SK-N-SH treated with all-trans-retinoic acid at 6 μM for 48 hours (cell line): ENCODE measurements around the gene CBLIF.
"Not testable (repeated sequence)": the region's sequence is repeated elsewhere in the genome, so short reads cannot be mapped to it uniquely, and the experiment has no call there.

Experiments used
- ATAC-seq: fragments of 200-7000 bp; cut with Tn5 transposase; 3 replicates; pipeline ENCODE4 v1.9.1; 2020; ENCODE audit warnings: mild to moderate bottlenecking, moderate library complexity
- BACH2 ChIP-seq: fragments of 250-450 bp; sonication (Bioruptor Pico); IDR thresholded peaks from 2 replicates; pipeline ENCODE4 v1.9.0; 2021; ENCODE audit warnings: mild to moderate bottlenecking, borderline replicate concordance
- CSDC2 ChIP-seq: fragments of 250-450 bp; sonication (Bioruptor Pico); IDR thresholded peaks from 2 replicates; pipeline ENCODE4 v1.5.0; 2020; ENCODE audit warnings: mild to moderate bottlenecking, moderate library complexity
- CSRNP3 ChIP-seq: fragments of 250-450 bp; sonication (Bioruptor Pico); IDR thresholded peaks from 2 replicates; pipeline ENCODE4 v1.5.1; 2021; ENCODE audit warnings: mild to moderate bottlenecking, moderate library complexity
- GLIS3 ChIP-seq: fragments of 250-450 bp; sonication (Bioruptor Pico); IDR thresholded peaks from 2 replicates; pipeline ENCODE4 v1.5.0; 2020; ENCODE audit warnings: mild to moderate bottlenecking, moderate library complexity
- ISL1 ChIP-seq: fragments of 250-450 bp; sonication (Bioruptor Pico); IDR thresholded peaks from 2 replicates; pipeline ENCODE4 v2.1.2; 2022; ENCODE audit warnings: mild to moderate bottlenecking, moderate library complexity
- OSR1 ChIP-seq: fragments of 250-450 bp; sonication (Bioruptor Pico); IDR thresholded peaks from 2 replicates; pipeline ENCODE4 v1.8.0; 2022; ENCODE audit warnings: moderate library complexity, mild to moderate bottlenecking, inconsistent platforms
- PATZ1 ChIP-seq: fragments of 250-450 bp; sonication (Bioruptor Pico); IDR thresholded peaks from 2 replicates; pipeline ENCODE4 v1.8.0; 2020; ENCODE audit warnings: mild to moderate bottlenecking, moderate library complexity, borderline replicate concordance
- POU6F1 ChIP-seq: fragments of 250-450 bp; sonication (Bioruptor Pico); IDR thresholded peaks from 2 replicates; pipeline ENCODE4 v1.8.0; 2021; ENCODE audit warnings: low read depth, mild to moderate bottlenecking, moderate library complexity, borderline replicate concordance
- PPARA ChIP-seq: fragments of 250-450 bp; sonication (Bioruptor Pico); IDR thresholded peaks from 2 replicates; pipeline ENCODE4 v1.5.0; 2020; ENCODE audit warnings: mild to moderate bottlenecking, borderline replicate concordance
- SNAI2 ChIP-seq: fragments of 250-450 bp; sonication (Bioruptor Pico); IDR thresholded peaks from 2 replicates; pipeline ENCODE4 v1.5.0; 2020; ENCODE audit warnings: mild to moderate bottlenecking, moderate library complexity
- TCF4 ChIP-seq: fragments of 250-450 bp; sonication (Bioruptor Pico); IDR thresholded peaks from 2 replicates; pipeline ENCODE4 v1.8.0; 2021; ENCODE audit warnings: mild to moderate bottlenecking, moderate library complexity, borderline replicate concordance
- TOX ChIP-seq: fragments of 250-450 bp; sonication (Bioruptor Pico); IDR thresholded peaks from 2 replicates; pipeline ENCODE4 v1.8.0; 2021; ENCODE audit warnings: mild to moderate bottlenecking, moderate library complexity, borderline replicate concordance
- TSHZ2 ChIP-seq: fragments of 250-450 bp; sonication (Bioruptor Pico); IDR thresholded peaks from 2 replicates; pipeline ENCODE4 v1.5.0; 2020; ENCODE audit warnings: mild to moderate bottlenecking, moderate library complexity
- ZC3H10 ChIP-seq: fragments of 250-450 bp; sonication (Bioruptor Pico); IDR thresholded peaks from 2 replicates; pipeline ENCODE4 v1.5.1; 2021; ENCODE audit warnings: mild to moderate bottlenecking, moderate library complexity
- ZFP3 ChIP-seq: fragments of 250-450 bp; sonication (Bioruptor Pico); IDR thresholded peaks from 2 replicates; pipeline ENCODE4 v1.5.0; 2020; ENCODE audit warnings: mild to moderate bottlenecking, moderate library complexity
- ZFP30 ChIP-seq: fragments of 450-650 bp; formaldehyde crosslinking; IDR thresholded peaks from 2 replicates; pipeline ENCODE4 v1.5.0; 2022; ENCODE audit warnings: mild to moderate bottlenecking, moderate library complexity
- ZNF565 ChIP-seq: fragments of 450-650 bp; formaldehyde crosslinking; conservative IDR thresholded peaks from 2 replicates; pipeline ENCODE4 v1.5.0; 2020; ENCODE audit warnings: low read depth, mild to moderate bottlenecking, moderate library complexity
- ZNF70 ChIP-seq: fragments of 450-650 bp; formaldehyde crosslinking; IDR thresholded peaks from 2 replicates; pipeline ENCODE4 v1.5.0; 2020; ENCODE audit warnings: mild to moderate bottlenecking, moderate library complexity
- ZNF8 ChIP-seq: fragments of 450-650 bp; formaldehyde crosslinking; IDR thresholded peaks from 2 replicates; pipeline ENCODE4 v1.5.0; 2020; ENCODE audit warnings: mild to moderate bottlenecking, moderate library complexity

CBLIF gene

GRCh38 chr11:59845399-59845798 lies at the start of gene CBLIF:
TSS of gene CBLIF (minus strand) at chr11:59845499. CDS start at chr11:59845453, 46 bp downstream.
- no peak for ATAC-seq
- TF ChIP-seq PATZ1 (CRISPR knock-in tag) (no peak), OSR1 (CRISPR knock-in tag) (no peak), ZFP3 (no peak), PPARA (CRISPR knock-in tag) (no peak), CSRNP3 (CRISPR knock-in tag) (no peak), GLIS3 (no peak), ZC3H10 (CRISPR knock-in tag) (no peak), TSHZ2 (CRISPR knock-in tag) (no peak), CSDC2 (CRISPR knock-in tag) (no peak), TOX (CRISPR knock-in tag) (no peak), BACH2 (CRISPR knock-in tag) (no peak)
- TF ChIP-seq, all 23 proteins: peak for 0

- TF ChIP-seq TCF4 (CRISPR knock-in tag) (no peak), TSHZ2 (CRISPR knock-in tag) (no peak), OSR1 (CRISPR knock-in tag) (no peak), SNAI2 (CRISPR knock-in tag) (no peak), ZNF565 (CRISPR knock-in tag) (no peak)
Measured at GRCh38 chr11:59894616-59895015, 49.3 kb upstream of the CBLIF start.

GRCh38 chr11:59891781-59892181 lies 46.5 kb upstream of the CBLIF start:
- TF ChIP-seq POU6F1: no peak
- TF ChIP-seq ZNF565 (CRISPR knock-in tag): no peak
- no peak for TF ChIP-seq ZC3H10 (CRISPR knock-in tag)
- TF ChIP-seq SNAI2 (CRISPR knock-in tag): no peak
- ATAC-seq: no peak

More at GRCh38 chr11:59894616-59895015, 49.3 kb upstream of the CBLIF start:
- no peak for ATAC-seq

GRCh38 chr11:59887156-59887555 lies 41.9 kb upstream of the CBLIF start:
- not testable (repeated sequence) for ATAC-seq

GRCh38 chr11:59883597-59883996 lies 38.3 kb upstream of the CBLIF start:
- ATAC-seq: no peak
- TF ChIP-seq ZNF70 (CRISPR knock-in tag) (no peak), ZNF565 (CRISPR knock-in tag) (no peak), TCF4 (CRISPR knock-in tag) (no peak), ZFP3 (no peak), TSHZ2 (CRISPR knock-in tag) (no peak), ZNF8 (CRISPR knock-in tag) (no peak), BACH2 (CRISPR knock-in tag) (no peak), ISL1 (no peak), CSRNP3 (CRISPR knock-in tag) (no peak), ZFP30 (CRISPR knock-in tag) (no peak)
